NOMO-1 (cell line): ENCODE measurements around the gene SPTBN4.
"Not testable (repeated sequence)": the region's sequence is repeated elsewhere in the genome, so short reads cannot be mapped to it uniquely, and the experiment has no call there.

Source experiments
- DNase-seq, 2 experiments: peaks; one replicate each; lab custom pipeline; 2025; ENCODE audit not compliant: unreplicated experiment in 2 of 2; lab: John Stamatoyannopoulos, UW

Gene SPTBN4

DNA sequence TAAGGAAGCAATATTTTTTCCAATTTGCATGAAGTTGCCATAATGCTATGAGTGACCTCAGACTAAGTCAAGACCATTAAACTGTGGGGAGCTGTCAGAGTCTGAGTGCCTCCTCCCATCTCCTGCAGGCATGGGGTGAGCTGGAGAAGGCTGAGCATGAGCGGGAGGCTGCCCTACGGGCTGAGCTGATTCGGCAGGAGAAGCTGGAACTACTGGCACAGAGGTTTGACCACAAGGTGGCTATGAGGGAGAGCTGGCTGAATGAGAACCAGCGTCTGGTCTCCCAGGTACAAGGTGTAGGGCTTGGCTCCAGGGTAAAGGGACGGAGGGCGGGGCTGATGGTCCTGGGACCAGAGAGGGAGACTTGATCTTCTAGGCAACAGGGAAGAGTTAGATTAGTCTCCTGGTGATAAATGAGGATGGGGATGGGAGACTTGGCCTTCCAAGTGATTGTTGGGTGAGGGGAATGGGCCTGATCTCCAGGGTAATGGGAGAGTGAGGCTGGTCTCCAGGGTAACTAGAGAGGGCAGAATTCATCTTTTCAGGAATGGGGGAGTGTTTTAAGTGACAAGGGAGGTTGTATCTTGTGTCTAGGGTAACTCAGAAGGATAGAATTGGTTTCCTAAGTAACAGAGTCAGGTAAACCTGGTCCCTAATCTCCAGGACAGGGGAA is 36.0 kb downstream of the SPTBN4 start:
- DNase-seq: no peak

DNA sequence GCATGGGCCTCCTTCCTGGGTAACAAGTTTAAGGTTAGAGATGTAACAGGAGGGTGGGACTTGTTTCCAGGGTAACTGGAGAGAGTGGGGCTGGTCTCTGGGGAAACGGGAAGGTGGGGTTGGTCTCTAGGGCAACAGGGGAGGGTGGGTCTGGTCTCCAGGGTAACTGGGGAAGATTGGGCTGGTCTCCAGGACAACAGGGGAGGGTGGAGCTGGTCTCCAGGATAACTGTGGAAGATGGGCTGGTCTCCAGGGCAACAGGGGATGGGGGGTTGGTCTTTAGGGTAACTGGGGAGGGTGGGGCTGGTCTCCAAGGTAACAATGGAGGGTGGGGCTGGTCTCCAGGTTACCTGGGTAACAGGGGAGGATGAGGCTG is 36.5 kb downstream of the SPTBN4 start:
- DNase-seq: no peak

DNA sequence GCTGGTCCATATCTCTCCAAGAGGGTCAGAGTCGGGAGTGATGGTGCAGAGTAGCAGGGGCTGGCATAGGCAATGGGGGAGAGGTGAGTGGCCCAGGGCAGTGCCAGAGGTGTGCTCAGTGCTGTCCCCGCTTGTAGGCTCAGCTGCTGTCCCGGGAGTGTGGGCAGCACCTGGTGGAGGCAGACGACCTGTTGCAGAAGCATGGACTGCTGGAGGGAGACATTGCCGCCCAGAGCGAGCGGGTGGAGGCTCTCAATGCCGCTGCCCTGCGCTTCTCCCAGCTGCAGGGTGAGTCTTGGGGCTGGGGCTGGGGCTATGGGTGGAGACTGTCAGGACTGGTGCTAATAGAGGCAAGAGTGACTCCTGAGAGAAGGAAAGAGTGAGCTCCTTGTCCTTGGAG is 39.3 kb downstream of the SPTBN4 start:
- no peak for DNase-seq

DNA sequence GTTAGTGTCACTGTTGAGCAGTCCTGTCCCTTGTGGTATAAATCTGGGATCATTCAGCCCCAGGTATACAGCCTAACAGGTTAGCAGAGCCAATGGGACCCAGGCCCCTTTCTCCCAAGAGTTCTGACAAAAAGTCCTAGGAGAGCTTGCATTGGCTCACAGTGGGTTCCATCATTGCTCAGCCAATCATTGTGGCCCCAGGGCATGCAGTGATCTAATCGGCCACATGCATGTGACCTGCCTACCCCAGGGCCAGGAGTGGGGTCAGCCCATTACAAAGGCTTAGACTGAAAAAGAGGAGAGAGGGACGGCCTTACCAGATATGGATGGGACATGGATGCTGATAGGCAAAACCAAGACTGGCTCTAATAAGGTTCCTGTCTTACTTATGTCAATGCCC is 41.1 kb downstream of the SPTBN4 start:
- DNase-seq: no peak

DNA sequence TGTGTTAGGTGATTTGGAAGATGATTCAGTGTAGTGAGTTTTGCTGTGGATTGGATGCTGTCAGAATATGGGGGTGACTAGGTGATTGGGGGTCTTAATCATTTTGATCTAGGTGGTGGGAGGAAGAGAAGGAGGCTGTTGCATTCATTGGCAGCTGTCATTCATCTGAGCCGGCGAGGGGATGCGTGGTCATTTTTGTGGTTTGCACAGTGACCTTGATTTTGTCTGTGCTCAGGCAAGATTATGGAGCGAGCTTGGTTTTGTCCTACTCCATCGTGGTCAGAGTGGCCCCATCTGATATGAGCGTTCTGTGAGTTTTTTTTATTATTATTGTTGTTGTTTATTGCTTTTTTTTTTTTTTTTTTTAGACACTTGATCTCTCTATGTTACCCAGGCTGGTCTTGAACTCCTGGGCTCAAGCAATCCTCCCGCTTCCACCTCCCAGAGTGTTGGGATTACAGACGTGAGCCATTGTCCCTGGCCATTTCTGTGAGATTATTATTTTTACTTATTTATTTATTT is 42.0 kb downstream of the SPTBN4 start:
- no peak for DNase-seq

DNA sequence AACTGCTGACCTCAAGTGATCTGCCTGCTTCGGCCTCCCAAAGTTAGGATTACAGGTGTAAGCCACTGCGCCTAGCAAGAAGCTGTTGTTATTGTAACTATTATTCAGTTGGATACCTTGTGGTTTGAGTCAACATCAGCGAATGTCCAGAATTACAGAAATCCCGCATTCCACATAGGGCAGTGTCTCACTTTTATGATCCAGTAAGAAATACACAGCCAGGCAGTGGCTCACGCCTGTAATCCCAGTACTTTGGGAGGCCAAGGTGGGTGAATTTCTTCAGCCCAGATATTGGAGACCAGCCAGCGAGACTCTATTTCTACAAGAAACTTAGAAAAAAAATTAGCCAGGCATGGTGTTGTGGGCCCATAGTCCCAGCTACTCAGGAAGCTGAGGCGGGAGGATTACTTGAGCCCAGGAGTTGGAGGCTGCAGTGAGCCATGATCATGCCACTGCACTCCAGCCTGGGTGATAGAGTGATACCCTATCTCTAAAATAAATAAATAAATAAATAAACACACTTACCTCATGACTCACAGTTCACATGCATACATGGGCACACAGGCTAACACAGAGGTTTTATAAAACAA is 43.8 kb downstream of the SPTBN4 start:
- DNase-seq: no peak

DNA sequence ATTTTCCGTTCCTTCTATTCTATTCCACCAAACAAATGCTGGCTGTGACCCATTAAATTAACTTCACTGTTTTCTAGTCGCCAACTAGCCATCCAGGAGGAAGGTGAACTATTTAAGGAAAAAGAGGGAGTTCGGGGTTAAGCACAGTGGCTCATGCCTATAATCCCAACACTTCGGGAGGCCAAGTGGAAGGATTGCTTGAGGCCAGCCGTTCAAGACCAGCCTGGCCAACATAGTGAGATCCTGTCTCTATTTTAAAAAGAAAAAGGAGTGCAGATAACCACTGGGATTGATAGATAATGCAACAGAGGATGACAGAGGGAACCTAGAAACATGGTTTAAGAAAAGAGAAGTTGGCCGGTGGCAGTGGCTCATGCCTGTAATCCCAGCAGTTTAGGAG is 44.7 kb downstream of the SPTBN4 start:
- no peak for DNase-seq

DNA sequence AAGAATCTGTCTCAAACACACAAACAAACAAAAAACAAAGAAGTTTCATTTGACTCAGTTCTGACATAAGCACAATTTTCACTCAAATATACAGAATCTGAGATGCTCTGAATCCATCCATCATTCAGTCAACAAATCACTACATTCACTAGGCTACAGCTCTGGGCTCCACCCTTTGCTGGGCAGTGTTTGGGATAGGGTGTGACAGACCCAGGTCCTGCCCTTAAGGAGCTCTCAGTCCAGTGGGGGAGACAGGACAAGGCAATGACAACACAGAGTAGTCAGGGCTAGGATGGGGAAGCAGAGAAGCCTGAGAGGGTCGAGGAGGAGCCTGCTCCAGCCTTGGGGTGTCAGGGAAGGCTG is 45.3 kb downstream of the SPTBN4 start:
- DNase-seq: no peak

DNA sequence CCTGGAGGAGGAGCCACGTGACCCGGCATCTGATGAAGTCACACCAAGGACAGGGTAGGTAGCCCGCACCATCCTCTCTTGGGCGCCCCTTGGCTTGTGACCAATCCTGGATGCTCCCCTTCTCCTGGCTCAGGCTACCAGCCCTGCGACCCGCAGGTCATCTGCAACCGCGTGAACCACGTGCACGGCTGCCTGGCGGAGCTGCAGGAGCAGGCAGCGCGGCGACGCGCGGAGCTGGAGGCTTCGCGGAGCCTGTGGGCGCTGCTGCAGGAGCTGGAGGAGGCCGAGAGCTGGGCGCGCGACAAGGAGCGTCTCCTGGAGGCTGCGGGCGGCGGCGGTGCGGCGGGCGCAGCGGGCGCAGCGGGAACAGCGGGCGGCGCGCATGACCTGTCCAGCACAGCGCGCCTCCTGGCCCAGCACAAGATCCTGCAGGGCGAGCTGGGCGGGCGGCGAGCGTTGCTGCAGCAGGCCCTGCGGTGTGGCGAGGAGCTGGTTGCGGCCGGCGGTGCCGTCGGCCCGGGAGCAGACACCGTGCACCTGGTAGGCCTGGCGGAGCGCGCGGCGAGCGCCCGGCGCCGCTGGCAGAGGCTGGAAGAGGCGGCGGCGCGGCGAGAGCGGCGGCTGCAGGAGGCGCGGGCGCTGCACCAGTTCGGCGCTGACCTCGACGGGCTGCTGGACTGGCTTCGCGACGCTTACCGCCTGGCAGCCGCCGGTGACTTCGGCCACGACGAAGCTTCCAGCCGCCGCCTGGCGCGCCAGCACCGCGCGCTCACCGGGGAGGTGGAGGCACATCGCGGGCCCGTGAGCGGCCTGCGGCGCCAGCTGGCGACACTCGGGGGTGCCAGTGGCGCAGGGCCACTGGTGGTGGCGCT is 45.9 kb downstream of the SPTBN4 start:
- DNase-seq: no peak

DNA sequence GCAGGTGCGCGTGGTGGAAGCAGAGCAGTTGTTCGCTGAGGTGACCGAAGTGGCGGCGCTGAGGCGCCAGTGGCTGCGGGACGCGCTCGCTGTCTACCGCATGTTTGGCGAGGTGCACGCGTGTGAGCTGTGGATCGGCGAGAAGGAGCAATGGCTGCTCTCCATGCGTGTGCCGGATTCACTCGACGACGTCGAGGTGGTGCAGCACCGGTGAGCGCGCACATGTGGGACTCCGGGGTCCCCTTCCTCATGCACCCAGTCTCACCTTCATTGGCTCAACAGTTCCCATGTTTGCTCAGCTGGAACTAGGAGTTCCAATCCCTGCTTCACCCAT is 46.5 kb downstream of the SPTBN4 start:
- DNase-seq: no peak

DNA sequence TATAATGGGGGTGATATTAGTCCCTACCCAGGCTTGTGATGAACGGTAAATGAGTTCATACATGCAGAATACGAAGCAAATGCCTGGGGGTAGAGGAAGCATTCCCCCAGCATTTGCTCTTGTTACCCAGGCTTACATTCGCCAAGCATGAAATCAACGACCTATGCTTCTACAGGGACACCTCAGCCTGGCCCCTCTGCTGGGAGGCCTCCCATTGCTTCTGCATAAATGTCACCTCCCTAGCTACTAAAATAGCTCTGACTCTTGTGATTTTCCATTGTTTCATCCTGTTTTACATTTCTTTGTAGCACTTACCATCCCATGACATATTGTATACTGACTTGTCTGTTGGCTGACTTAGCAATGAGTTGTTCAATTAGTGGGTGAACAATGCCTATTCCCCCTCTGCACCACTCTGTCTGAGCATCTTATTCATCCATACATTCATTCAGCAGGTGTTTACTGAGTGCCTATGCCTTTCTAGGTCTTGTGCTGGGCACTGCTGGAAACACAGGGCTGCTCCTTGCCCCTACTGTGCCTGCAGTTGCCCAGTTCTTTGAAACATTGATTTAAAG is 47.0 kb downstream of the SPTBN4 start:
- DNase-seq: no peak

DNA sequence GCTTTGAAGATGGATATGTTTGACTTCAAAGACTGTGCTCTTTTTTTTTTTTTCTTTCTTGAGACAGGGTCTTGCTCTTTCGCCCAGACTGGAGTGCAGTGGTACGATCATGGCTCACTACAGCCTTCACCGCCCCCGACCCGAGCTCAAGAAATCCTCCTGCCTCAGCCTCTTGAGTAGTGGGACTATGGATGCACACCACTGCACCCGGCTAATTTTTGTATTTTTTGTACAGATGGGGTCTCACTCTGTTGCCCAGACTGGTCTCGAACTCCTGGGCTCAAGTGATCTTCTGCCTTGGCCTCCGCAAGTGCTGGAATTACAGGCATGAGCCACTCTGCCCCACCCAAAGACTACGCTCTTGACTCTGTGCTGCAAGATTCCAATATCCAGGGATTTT is 50.4 kb downstream of the SPTBN4 start:
- no peak for DNase-seq

DNA sequence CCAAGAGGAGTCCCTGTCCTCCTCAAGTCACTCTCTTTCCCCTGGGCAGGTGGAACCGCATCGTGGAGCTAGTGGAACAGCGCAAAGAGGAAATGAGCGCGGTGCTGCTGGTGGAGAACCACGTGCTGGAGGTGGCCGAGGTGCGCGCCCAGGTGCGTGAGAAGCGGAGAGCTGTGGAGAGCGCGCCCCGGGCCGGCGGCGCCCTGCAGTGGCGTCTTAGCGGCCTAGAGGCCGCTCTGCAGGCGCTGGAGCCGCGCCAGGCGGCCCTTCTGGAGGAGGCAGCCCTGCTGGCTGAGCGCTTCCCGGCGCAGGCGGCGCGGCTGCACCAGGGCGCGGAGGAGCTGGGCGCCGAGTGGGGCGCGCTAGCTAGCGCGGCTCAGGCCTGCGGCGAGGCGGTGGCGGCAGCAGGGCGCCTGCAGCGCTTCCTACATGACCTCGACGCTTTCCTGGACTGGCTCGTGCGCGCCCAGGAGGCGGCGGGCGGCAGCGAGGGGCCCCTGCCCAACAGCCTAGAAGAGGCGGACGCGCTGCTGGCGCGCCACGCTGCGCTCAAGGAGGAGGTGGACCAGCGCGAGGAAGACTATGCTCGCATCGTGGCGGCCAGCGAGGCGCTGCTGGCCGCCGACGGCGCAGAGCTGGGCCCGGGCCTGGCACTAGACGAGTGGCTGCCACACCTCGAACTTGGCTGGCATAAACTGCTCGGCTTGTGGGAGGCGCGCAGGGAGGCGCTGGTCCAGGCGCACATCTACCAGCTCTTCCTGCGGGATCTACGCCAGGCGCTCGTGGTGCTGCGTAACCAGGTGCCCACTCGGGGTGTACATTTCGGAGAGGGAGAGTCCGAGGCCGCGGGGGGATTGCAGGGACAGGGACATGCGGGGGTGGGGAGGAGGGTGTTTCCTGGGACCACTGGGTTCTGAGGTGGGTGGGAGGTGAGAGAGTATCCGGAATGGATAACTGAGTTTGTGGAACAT is 52.8 kb downstream of the SPTBN4 start:
- DNase-seq: no peak

DNA sequence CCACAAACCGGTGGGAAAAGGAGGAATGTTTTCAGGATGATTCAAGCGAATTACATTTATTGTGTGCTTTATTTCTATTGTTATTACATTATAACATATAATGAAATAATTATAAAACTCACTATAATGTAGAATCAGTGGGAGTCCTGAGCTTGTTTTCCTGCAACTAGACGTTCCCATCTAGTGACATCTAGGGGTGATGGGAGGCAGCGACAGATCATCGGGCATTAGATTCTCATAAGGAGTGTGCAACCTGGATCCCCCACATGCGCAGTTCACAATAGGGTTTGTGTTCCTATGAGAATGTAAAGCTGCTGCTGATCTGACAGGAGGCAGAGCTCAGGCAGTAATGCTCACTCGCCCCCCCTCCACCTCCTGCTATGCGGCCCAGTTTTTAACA is 54.5 kb downstream of the SPTBN4 start:
- no peak for DNase-seq

DNA sequence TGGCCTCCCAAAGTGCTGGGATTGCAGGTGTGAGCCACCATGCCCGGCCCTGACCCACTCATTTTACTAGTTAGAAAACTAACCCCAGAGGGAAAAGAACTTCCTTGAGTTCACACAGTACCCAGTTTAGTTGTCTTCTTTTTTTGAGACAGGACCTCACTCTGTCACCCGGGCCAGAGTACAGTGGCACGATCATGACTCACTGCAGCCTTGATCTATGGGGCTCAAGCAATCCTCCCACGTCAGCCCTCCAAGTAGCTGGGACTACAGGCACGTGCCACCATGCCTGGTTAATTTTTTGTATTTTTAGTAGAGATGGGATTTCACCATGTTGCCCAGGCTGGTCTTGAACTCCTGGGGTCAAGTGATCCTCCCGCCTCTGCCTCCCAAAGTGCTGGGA is 55.1 kb downstream of the SPTBN4 start:
- not testable (repeated sequence) for DNase-seq

DNA sequence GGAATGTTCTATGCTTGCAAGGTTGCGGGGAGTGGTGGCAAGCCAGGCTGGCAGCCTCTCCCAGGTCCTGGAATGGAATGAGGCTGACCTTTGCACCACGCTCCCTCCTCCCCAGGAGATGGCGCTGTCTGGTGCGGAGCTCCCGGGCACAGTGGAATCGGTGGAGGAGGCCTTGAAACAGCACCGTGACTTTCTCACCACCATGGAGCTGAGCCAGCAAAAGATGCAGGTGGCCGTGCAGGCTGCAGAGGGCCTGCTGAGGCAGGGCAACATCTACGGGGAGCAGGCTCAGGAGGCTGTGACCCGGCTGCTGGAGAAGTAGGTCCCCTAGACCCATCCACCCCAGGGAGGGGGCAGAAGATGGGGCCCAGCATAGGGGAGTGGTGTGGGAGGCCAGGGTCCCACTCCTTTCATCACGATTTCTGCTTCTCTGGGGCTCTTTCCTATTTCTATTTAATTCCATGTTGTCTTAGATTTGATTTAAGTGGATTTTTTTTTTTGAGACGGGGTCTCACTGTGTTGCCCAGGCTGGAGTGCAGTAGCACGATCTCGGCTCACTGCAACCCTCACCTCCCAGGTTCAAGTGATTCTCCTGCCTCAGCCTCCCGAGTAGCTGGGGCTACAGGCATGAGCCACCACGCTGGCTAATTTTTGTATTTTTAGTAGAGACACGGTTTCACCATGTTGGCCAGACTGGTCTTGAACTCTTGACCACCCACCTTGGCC is 56.7 kb downstream of the SPTBN4 start:
- peak; percentile 20 for DNase-seq

DNA sequence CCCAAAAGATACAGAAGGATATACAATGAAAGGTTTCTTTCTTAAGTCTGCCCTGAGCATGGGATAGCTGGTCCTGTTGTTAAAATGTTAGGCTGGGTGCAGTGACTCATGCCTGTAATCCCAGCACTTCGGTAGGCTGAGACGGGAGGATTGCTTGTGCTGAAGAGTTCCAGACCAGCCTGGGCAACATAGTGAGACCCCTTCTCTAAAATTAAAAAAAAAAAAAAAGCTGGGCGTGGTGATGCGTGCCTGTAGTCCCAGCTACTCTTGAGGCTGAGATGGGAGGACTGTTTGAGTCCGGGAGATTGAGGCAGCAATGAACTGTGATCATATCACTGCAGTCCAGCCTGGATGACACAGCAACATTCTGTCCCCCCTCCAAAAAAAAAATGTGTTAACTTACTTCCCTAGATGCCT is 57.3 kb downstream of the SPTBN4 start:
- DNase-seq: no peak

DNA sequence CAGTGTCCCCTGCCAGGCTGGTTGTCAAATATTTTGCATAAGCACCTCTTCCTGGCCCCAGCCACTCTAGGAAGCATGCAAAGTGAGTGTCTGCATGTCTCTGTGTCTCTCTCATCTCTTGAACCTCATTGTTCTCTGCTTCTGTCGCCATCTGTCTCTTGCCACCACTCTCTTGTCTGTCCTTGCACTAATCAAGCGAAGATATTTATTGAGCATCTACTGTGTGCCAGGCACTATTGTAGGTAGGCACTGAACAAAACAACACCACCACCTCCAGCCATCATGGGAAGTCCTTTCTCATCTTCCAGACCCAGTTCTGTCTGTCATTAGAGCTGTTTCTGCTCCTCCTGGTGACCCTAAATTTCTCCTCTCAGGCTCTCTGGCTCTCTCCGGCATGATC is 57.9 kb downstream of the SPTBN4 start:
- DNase-seq: no peak

DNA sequence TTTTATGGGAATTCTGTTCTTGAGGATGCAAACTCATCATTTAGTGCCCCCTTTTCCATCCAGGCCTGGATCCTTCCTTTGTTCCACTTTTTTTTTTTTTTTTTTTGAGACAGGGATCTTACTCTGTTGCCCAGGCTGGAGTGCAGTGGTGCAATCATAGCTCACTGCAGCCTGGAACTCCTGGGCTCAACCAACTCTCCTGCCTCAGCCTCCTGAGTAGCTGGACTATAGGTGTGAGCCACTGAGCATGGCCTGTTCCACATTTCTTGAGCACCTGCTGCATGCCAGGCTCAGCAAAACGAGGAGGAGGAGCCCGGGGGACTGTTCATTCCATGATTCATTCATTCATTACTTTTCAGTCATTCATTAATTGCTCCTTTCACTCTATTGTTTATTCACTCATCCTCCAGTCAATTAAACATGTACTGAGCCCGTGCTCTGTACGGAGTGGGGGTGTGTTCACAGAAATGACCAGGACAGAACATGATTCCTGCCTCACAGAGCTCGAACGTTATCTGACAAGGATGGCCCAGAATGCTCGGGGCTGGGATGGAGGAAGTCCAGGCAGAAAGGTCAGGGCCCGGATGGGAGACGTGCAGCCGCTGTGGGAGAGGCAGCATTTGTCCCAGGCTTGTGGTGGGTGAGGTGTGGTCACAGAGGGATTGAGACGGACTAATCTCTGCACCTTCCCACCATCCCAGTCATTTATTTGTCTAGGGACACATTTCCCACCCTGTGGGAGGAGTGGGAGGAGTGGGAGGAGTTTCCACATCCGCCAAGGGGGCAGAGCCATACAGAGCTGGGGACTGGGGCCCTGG is 58.6 kb downstream of the SPTBN4 start:
- DNase-seq: no peak
